SK-N-SH (cell line): Measurements from ENCODE around the gene ZNF248.

Source experiments
- EP300 ChIP-seq, 2 experiments: IDR thresholded peaks; 2 replicates each; pipeline versions ENCODE4 v1.4.0 to v1.6.1; 2012; ENCODE audit warnings: borderline replicate concordance in 1 of 2, low read depth in 1 of 2, low read length in 1 of 2
- EZH2phosphoT487 ChIP-seq: fragments of 200-600 bp; sonication (generic); IDR thresholded peaks from 2 replicates; pipeline ENCODE4 v1.6.1; 2017; ENCODE audit warnings: low read depth, mixed run types, mild to moderate bottlenecking, antibody characterized with exemption, moderate library complexity, borderline replicate concordance
- GABPA ChIP-seq: IDR thresholded peaks from 2 replicates; pipeline ENCODE4 v1.4.0; 2012; ENCODE audit warnings: low read depth, mild to moderate bottlenecking
- MEF2A ChIP-seq: IDR thresholded peaks from 2 replicates; pipeline ENCODE4 v1.4.0; 2012; ENCODE audit warnings: low read depth, borderline replicate concordance
- NFIC ChIP-seq: IDR thresholded peaks from 2 replicates; pipeline ENCODE4 v1.4.0; 2012; ENCODE audit warnings: borderline replicate concordance
- PBX3 ChIP-seq: IDR thresholded peaks from 2 replicates; pipeline ENCODE4; 2012
- POLR2AphosphoS5 ChIP-seq: IDR thresholded peaks from 2 replicates; pipeline ENCODE4 v1.6.1; 2012; ENCODE audit warnings: low read depth, low read length
- REST ChIP-seq: IDR thresholded peaks from 2 replicates; pipeline ENCODE4 v1.6.1; 2012; ENCODE audit warnings: mild to moderate bottlenecking, low read depth, low read length, moderate library complexity
- TAF1 ChIP-seq: IDR thresholded peaks from 2 replicates; pipeline ENCODE4 v1.6.1; 2012; ENCODE audit warnings: low read depth, mild to moderate bottlenecking, low read length, moderate library complexity, borderline replicate concordance
- USF2 ChIP-seq: fragments of 150-350 bp; IDR thresholded peaks from 2 replicates; pipeline ENCODE4 v1.6.1; 2017; ENCODE audit warnings: antibody characterized with exemption, low read length, low read depth, borderline replicate concordance
- YY1 ChIP-seq: IDR thresholded peaks from 2 replicates; pipeline ENCODE4 v1.4.0; 2012; ENCODE audit warnings: low read depth, mild to moderate bottlenecking
- TF ChIP-seq, protein P1 (sequence below): IDR thresholded peaks from 2 replicates; pipeline ENCODE4 v1.4.0; 2012; ENCODE audit warnings: low read depth
- TF ChIP-seq, protein P2 (sequence below): fragments of 200-600 bp; sonication (generic); IDR thresholded peaks from 2 replicates; pipeline ENCODE4 v1.6.1; 2017; ENCODE audit warnings: antibody characterized with exemption, mild to moderate bottlenecking, moderate library complexity

DNA sequence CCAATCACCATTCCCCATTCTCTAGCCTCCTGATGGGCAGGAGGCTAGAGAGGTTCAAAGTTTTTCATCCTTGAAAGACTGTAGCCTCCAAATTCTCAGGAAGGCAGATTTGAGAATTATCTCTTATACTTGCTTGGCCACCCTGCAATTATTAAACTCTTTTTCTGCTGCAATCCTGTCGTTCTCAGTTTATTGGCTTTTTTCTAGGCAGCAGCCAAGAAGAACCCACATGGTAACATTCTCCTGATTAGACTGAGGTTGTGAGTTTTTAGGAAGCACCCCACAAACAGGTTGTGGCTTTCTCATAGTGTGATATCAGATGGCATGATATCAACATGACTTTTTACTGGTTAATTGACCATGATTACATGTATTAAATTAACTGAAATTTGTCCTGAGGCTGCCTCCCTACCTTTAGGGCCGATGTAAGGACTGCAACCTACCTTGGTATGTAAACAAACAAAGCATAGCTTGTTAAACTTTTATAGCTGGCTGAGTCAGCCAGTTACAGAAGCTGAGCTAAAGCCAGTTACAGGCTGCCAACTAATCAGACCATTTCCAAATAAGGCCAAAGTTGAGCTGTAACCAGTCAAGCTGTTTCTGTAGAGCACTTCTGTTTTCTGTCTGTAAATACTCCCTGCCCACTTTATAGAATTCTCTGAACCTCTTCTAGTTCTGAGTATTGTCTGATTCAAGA lies 3.2 kb upstream of the ZNF248 start:
- TF ChIP-seq REST = no peak
- TF ChIP-seq, protein P1, sequence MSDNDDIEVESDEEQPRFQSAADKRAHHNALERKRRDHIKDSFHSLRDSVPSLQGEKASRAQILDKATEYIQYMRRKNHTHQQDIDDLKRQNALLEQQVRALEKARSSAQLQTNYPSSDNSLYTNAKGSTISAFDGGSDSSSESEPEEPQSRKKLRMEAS = no peak
- TF ChIP-seq, protein P2, sequence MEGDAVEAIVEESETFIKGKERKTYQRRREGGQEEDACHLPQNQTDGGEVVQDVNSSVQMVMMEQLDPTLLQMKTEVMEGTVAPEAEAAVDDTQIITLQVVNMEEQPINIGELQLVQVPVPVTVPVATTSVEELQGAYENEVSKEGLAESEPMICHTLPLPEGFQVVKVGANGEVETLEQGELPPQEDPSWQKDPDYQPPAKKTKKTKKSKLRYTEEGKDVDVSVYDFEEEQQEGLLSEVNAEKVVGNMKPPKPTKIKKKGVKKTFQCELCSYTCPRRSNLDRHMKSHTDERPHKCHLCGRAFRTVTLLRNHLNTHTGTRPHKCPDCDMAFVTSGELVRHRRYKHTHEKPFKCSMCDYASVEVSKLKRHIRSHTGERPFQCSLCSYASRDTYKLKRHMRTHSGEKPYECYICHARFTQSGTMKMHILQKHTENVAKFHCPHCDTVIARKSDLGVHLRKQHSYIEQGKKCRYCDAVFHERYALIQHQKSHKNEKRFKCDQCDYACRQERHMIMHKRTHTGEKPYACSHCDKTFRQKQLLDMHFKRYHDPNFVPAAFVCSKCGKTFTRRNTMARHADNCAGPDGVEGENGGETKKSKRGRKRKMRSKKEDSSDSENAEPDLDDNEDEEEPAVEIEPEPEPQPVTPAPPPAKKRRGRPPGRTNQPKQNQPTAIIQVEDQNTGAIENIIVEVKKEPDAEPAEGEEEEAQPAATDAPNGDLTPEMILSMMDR = no peak
- TF ChIP-seq NFIC = no peak
- no peak for TF ChIP-seq YY1
- no peak for TF ChIP-seq EZH2phosphoT487
- TF ChIP-seq MEF2A = no peak
- TF ChIP-seq EP300 (IDR thresholded peaks at IDR 0.05; ENCODE audit: borderline replicate concordance in 1 of 2, low read depth in 1 of 2, low read length in 1 of 2) = no peak
- no peak for TF ChIP-seq TAF1
- no peak for TF ChIP-seq GABPA
- TF ChIP-seq USF2 = no peak
- no peak for TF ChIP-seq POLR2AphosphoS5
- TF ChIP-seq PBX3 = no peak
